IPS-18a (cell line): ENCODE data around the gene FBXW10.
A peak's percentile ranks its signal among the peaks of the same experiment; 100 is the strongest.
"Not testable (repeated sequence)": the region's sequence is repeated elsewhere in the genome, so short reads cannot be mapped to it uniquely, and the experiment has no call there.

Experiments used
- H3K27ac ChIP-seq: one replicate; pipeline ENCODE4 v1.5.1; 2013; ENCODE audit warnings: low read length
- H3K27me3 ChIP-seq: one replicate; pipeline ENCODE4 v1.6.1; 2013; ENCODE audit warnings: mild to moderate bottlenecking, low read length; ENCODE audit not compliant: control insufficient read depth, insufficient read depth
- H3K36me3 ChIP-seq: one replicate; pipeline ENCODE4 v1.6.1; 2013; ENCODE audit warnings: low read depth, low read length; ENCODE audit not compliant: control insufficient read depth
- H3K4me1 ChIP-seq: one replicate; pipeline ENCODE4 v1.6.1; 2013; ENCODE audit warnings: low read depth, low read length; ENCODE audit not compliant: control insufficient read depth
- H3K4me3 ChIP-seq: one replicate; pipeline ENCODE4 v1.5.1; 2013; ENCODE audit warnings: low read length
- H3K9ac ChIP-seq: one replicate; pipeline ENCODE4 v1.6.1; 2013; ENCODE audit warnings: mild to moderate bottlenecking, low read length, moderate library complexity
- H3K9me3 ChIP-seq: one replicate; pipeline ENCODE4 v1.6.1; 2013; ENCODE audit warnings: low read depth, low read length; ENCODE audit not compliant: control insufficient read depth

The FBXW10 gene

GRCh38 chr17:18758344-18758743, 14.5 kb downstream of the FBXW10 start:
- H3K9me3 ChIP-seq, H3K4me3 ChIP-seq, H3K9ac ChIP-seq, H3K27ac ChIP-seq, H3K36me3 ChIP-seq, H3K27me3 ChIP-seq, H3K4me1 ChIP-seq: not testable (repeated sequence)

- H3K4me3 ChIP-seq, H3K9ac ChIP-seq, H3K36me3 ChIP-seq, H3K4me1 ChIP-seq, H3K27me3 ChIP-seq, H3K9me3 ChIP-seq, H3K27ac ChIP-seq: not testable (repeated sequence)
Measured at GRCh38 chr17:18760221-18760620, 16.4 kb downstream of the FBXW10 start.

GRCh38 chr17:18770572-18770971, 26.7 kb downstream of the FBXW10 start:
- H3K4me1 ChIP-seq, H3K36me3 ChIP-seq, H3K4me3 ChIP-seq, H3K27me3 ChIP-seq, H3K27ac ChIP-seq, H3K9ac ChIP-seq, H3K9me3 ChIP-seq: not testable (repeated sequence)

- not testable (repeated sequence) for H3K4me1 ChIP-seq, H3K36me3 ChIP-seq, H3K27me3 ChIP-seq, H3K27ac ChIP-seq, H3K9ac ChIP-seq, H3K4me3 ChIP-seq, H3K9me3 ChIP-seq
Measured at GRCh38 chr17:18771066-18771465, 27.2 kb downstream of the FBXW10 start.

GRCh38 chr17:18772471-18772870, 28.6 kb downstream of the FBXW10 start:
- Histone ChIP-seq H3K4me3 (no peak overlapping the region), H3K9me3 (no peaks in the 10 kb centered on the region), H3K36me3 (no peaks in the 10 kb centered on the region), H3K4me1 (peaks cover 3% of the 10 kb centered on the region), H3K9ac (no peak overlapping the region), H3K27ac (no peak overlapping the region), H3K27me3 (no peaks in the 10 kb centered on the region)

GRCh38 chr17:18780991-18781718, 37.3 kb downstream of the FBXW10 start, which contains the start of gene TVP23B:
TSS of gene TVP23B (plus strand) at chr17:18781183. CDS start at chr17:18781294, 111 bp downstream.
- Histone ChIP-seq H3K4me3 (peak within 1 kb of the TSS; percentile 58), H3K9ac (peak within 1 kb of the TSS; percentile 45)
- not testable (repeated sequence) for H3K27me3 ChIP-seq, H3K4me1 ChIP-seq, H3K36me3 ChIP-seq, H3K9me3 ChIP-seq, H3K27ac ChIP-seq

GRCh38 chr17:18781805-18782204, 38.0 kb downstream of the FBXW10 start:
- H3K4me3 ChIP-seq, result peak overlapping the region; percentile 58
- not testable (repeated sequence) for H3K27me3 ChIP-seq, H3K9me3 ChIP-seq, H3K27ac ChIP-seq, H3K36me3 ChIP-seq, H3K4me1 ChIP-seq
- peak overlapping the region; percentile 45 for H3K9ac ChIP-seq

GRCh38 chr17:18785933-18786332, 42.1 kb downstream of the FBXW10 start:
- not testable (repeated sequence) for H3K4me1 ChIP-seq, H3K27me3 ChIP-seq, H3K4me3 ChIP-seq, H3K36me3 ChIP-seq, H3K27ac ChIP-seq, H3K9ac ChIP-seq, H3K9me3 ChIP-seq

- H3K4me3 ChIP-seq, H3K4me1 ChIP-seq, H3K27me3 ChIP-seq, H3K27ac ChIP-seq, H3K9me3 ChIP-seq, H3K9ac ChIP-seq, H3K36me3 ChIP-seq: not testable (repeated sequence)
Measured at GRCh38 chr17:18786890-18787289, 43.0 kb downstream of the FBXW10 start.

- not testable (repeated sequence) for H3K9me3 ChIP-seq, H3K27ac ChIP-seq, H3K36me3 ChIP-seq, H3K4me1 ChIP-seq, H3K27me3 ChIP-seq, H3K9ac ChIP-seq, H3K4me3 ChIP-seq
Measured at GRCh38 chr17:18791402-18791801, 47.5 kb downstream of the FBXW10 start.

- H3K9ac ChIP-seq, H3K4me3 ChIP-seq, H3K9me3 ChIP-seq, H3K27me3 ChIP-seq, H3K4me1 ChIP-seq, H3K27ac ChIP-seq: not testable (repeated sequence)
- peaks cover 15% of the 10 kb centered on the region for H3K36me3 ChIP-seq
Measured at GRCh38 chr17:18794841-18795240, 51.0 kb downstream of the FBXW10 start.

- not testable (repeated sequence) for H3K9me3 ChIP-seq, H3K4me3 ChIP-seq, H3K4me1 ChIP-seq, H3K9ac ChIP-seq, H3K27me3 ChIP-seq, H3K27ac ChIP-seq
- H3K36me3 ChIP-seq, result peaks cover 22% of the 10 kb centered on the region
Measured at GRCh38 chr17:18796887-18797286, 53.0 kb downstream of the FBXW10 start.
